Measurements from ENCODE around the gene NBAS. TPM values are rescaled to one million over a fixed set of nuclear protein-coding genes. Genes with fewer than 3 reads are reported as not detected.
A peak's percentile ranks its signal among the peaks of the same experiment; 100 is the strongest.
"Not testable (repeated sequence)": the region's sequence is repeated elsewhere in the genome, so short reads cannot be mapped to it uniquely, and the experiment has no call there.

NBAS gene
- total and polyA plus RNA-seq, 2 of the 13 experiments (the other 11 are each of a cell fraction or from before 2014, with no cell fraction given) = 33.6 to 58.7 TPM

GRCh38 chr2:15218423-15219086 lies 342.6 kb downstream of the NBAS start:
- DNase-seq (ENCODE audit: low spot score) (no peak), ATAC-seq (no peak), FAIRE-seq (no peak)
- in situ Hi-C loops (cut with HindIII; ENCODE audit: extremely low pct_ligation_motif_present, low pct_unique_long_range_greater_than_20kb) = no loop called here
- peak; percentile 41; the same call in 1 of the 2 replicates for TF ChIP-seq LCORL (IDR thresholded peaks at IDR 0.05)
- TF ChIP-seq LCORL (CRISPR knock-in tag; IDR thresholded peaks at IDR 0.05) = no peak
- TF ChIP-seq MIER2 (CRISPR knock-in tag; IDR thresholded peaks at IDR 0.05) = no peak
- no peak overlapping the region for H3K4me3 ChIP-seq (replicated peaks in 1 of 3; ENCODE audit: insufficient read depth in 1 of 3, low read depth in 2 of 3, low read length in 3 of 3)
- H3K9ac ChIP-seq (ENCODE audit: insufficient read depth, low read depth, low read length) = no peak overlapping the region
- no peaks in the 10 kb centered on the region for H3K79me2 ChIP-seq (ENCODE audit: insufficient read depth, low read length)
- H3K36me3 ChIP-seq (replicated peaks in 1 of 2; ENCODE audit: control insufficient read depth in 1 of 2, insufficient read depth in 2 of 2, low read length in 2 of 2) = peaks cover 6 to 13% of the 10 kb centered on the region in 2 experiments; a peak in 4 of 5 replicates
- no peaks in the 10 kb centered on the region for H4K20me1 ChIP-seq (ENCODE audit: insufficient read depth, low read length)
- intact Hi-C loops (cut with micrococcal nuclease; ENCODE audit: unreplicated experiment) = no loop called here
- H3K4me1 ChIP-seq (ENCODE audit: insufficient read depth, low read length) = no peaks in the 10 kb centered on the region
- CTCF ChIA-PET (ENCODE audit: low intra/inter-chr PET ratio, low total read pairs) = no interaction called here
- no peaks in the 10 kb centered on the region for H3K9me3 ChIP-seq (ENCODE audit: low read length)
- BruUV-seq (replicated peaks) = no TSS peak
- no peak overlapping the region for H3K4me2 ChIP-seq (ENCODE audit: low read depth, low read length)
- no peak overlapping the region for H3K27ac ChIP-seq (ENCODE audit: extremely low read length, insufficient read depth, low read length)
- POLR2A ChIA-PET = no interaction called here
- H3K27me3 ChIP-seq (ENCODE audit: control insufficient read depth in 1 of 2, insufficient read depth in 2 of 2, low read length in 2 of 2) = no peaks in the 10 kb centered on the region
- 97% methylated on average over 17 of the region's 17 CpGs for WGBS (ENCODE audit: low lambda C conversion rate)
- no peak overlapping the region for H2AFZ ChIP-seq (ENCODE audit: low read length)

GRCh38 chr2:15212249-15212648 lies 348.9 kb downstream of the NBAS start:
- ChIA-PET CTCF (ENCODE audit: low intra/inter-chr PET ratio, low total read pairs) (no interaction called here), POLR2A (no interaction called here)
- WGBS (ENCODE audit: low lambda C conversion rate) = 98% methylated on average over 6 of the region's 6 CpGs
- no peak for FAIRE-seq
- Histone ChIP-seq H3K4me2 (ENCODE audit: low read depth, low read length) (no peak overlapping the region), H3K27me3 (ENCODE audit: control insufficient read depth in 1 of 2, insufficient read depth in 2 of 2, low read length in 2 of 2) (no peaks in the 10 kb centered on the region), H3K4me3 (replicated peaks in 1 of 3; ENCODE audit: insufficient read depth in 1 of 3, low read depth in 2 of 3, low read length in 3 of 3) (no peak overlapping the region), H3K36me3 (replicated peaks in 1 of 2; ENCODE audit: control insufficient read depth in 1 of 2, insufficient read depth in 2 of 2, low read length in 2 of 2) (peaks cover 3 to 12% of the 10 kb centered on the region in 2 experiments; a peak in 3 of 5 replicates), H2AFZ (ENCODE audit: low read length) (no peak overlapping the region), H3K27ac (ENCODE audit: extremely low read length, insufficient read depth, low read length) (no peak overlapping the region), H4K20me1 (ENCODE audit: insufficient read depth, low read length) (no peaks in the 10 kb centered on the region), H3K9ac (ENCODE audit: insufficient read depth, low read depth, low read length) (no peak overlapping the region), H3K79me2 (ENCODE audit: insufficient read depth, low read length) (no peaks in the 10 kb centered on the region), H3K4me1 (ENCODE audit: insufficient read depth, low read length) (no peaks in the 10 kb centered on the region), H3K9me3 (ENCODE audit: low read length) (no peaks in the 10 kb centered on the region)
- no peak for ATAC-seq
- BruUV-seq (replicated peaks) = no TSS peak
- TF ChIP-seq RBM22 (optimal IDR thresholded peaks at IDR 0.05; ENCODE audit: low read length) (peak; percentile 22), ZNF564 (CRISPR knock-in tag; IDR thresholded peaks at IDR 0.05) (no peak), U2AF1 (optimal IDR thresholded peaks at IDR 0.05; ENCODE audit: low read depth, low read length) (no peak)
- no peak for DNase-seq (ENCODE audit: low spot score)
- intact Hi-C loops (cut with micrococcal nuclease; ENCODE audit: unreplicated experiment) (no loop called here), in situ Hi-C loops (cut with HindIII; ENCODE audit: extremely low pct_ligation_motif_present, low pct_unique_long_range_greater_than_20kb) (no loop called here)

GRCh38 chr2:15210542-15210941 lies 350.6 kb downstream of the NBAS start:
- CTCF ChIA-PET (ENCODE audit: low intra/inter-chr PET ratio, low total read pairs); H3K9ac ChIP-seq (ENCODE audit: insufficient read depth, low read depth, low read length); in situ Hi-C loops (cut with HindIII; ENCODE audit: extremely low pct_ligation_motif_present, low pct_unique_long_range_greater_than_20kb); H3K36me3 ChIP-seq (replicated peaks in 1 of 2; ENCODE audit: control insufficient read depth in 1 of 2, insufficient read depth in 2 of 2, low read length in 2 of 2); ATAC-seq; H3K27me3 ChIP-seq (ENCODE audit: control insufficient read depth in 1 of 2, insufficient read depth in 2 of 2, low read length in 2 of 2); BruUV-seq (replicated peaks); H3K9me3 ChIP-seq (ENCODE audit: low read length); H3K4me1 ChIP-seq (ENCODE audit: insufficient read depth, low read length); DNase-seq (ENCODE audit: low spot score); H3K4me2 ChIP-seq (ENCODE audit: low read depth, low read length); POLR2A ChIA-PET; H3K4me3 ChIP-seq (replicated peaks in 1 of 3; ENCODE audit: insufficient read depth in 1 of 3, low read depth in 2 of 3, low read length in 3 of 3); intact Hi-C loops (cut with micrococcal nuclease; ENCODE audit: unreplicated experiment); H4K20me1 ChIP-seq (ENCODE audit: insufficient read depth, low read length); FAIRE-seq; H3K79me2 ChIP-seq (ENCODE audit: insufficient read depth, low read length); H2AFZ ChIP-seq (ENCODE audit: low read length); H3K27ac ChIP-seq (ENCODE audit: extremely low read length, insufficient read depth, low read length): not testable (repeated sequence)
- 96% methylated on average over 1 of the region's 1 CpG for WGBS (ENCODE audit: low lambda C conversion rate)

All from HepG2 (cell line).